Thyroid gland (tissue), 4 donors: ENCODE data around the gene CRTAP.

Experiments used
- POLR2A ChIP-seq, 2 donors: fragments of 450-650 bp; IDR thresholded peaks; one replicate each; pipeline ENCODE4 v1.6.1; 2017; ENCODE audit warnings: antibody characterized with exemption in 2 of 2, mild to moderate bottlenecking in 2 of 2, moderate library complexity in 1 of 2
- TF ChIP-seq, protein P1 (sequence below), 6 experiments: fragments of 200-600 bp in 3 of 6; fragments of 450-650 bp in 3 of 6; sonication (generic) in 3 of 6; IDR thresholded peaks; one replicate each; pipeline ENCODE4 v1.5.1; 2016 to 2019; ENCODE audit warnings: antibody characterized with exemption in 6 of 6, mild to moderate bottlenecking in 2 of 6, inconsistent platforms in 1 of 6, moderate library complexity in 1 of 6

- TF ChIP-seq, protein P1, sequence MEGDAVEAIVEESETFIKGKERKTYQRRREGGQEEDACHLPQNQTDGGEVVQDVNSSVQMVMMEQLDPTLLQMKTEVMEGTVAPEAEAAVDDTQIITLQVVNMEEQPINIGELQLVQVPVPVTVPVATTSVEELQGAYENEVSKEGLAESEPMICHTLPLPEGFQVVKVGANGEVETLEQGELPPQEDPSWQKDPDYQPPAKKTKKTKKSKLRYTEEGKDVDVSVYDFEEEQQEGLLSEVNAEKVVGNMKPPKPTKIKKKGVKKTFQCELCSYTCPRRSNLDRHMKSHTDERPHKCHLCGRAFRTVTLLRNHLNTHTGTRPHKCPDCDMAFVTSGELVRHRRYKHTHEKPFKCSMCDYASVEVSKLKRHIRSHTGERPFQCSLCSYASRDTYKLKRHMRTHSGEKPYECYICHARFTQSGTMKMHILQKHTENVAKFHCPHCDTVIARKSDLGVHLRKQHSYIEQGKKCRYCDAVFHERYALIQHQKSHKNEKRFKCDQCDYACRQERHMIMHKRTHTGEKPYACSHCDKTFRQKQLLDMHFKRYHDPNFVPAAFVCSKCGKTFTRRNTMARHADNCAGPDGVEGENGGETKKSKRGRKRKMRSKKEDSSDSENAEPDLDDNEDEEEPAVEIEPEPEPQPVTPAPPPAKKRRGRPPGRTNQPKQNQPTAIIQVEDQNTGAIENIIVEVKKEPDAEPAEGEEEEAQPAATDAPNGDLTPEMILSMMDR (IDR thresholded peaks at IDR 0.05) = no peak
- no peak for TF ChIP-seq POLR2A (IDR thresholded peaks at IDR 0.05)
Observed at GRCh38 chr3:33152363-33153360, 38.8 kb downstream of the CRTAP start.
